ENCODE data around the gene NABP1. TPM values are rescaled to one million over a fixed set of nuclear protein-coding genes. Genes with fewer than 3 reads are reported as not detected.
A peak's percentile ranks its signal among the peaks of the same experiment; 100 is the strongest.

Gene NABP1
- total and polyA plus RNA-seq, 12 donors = 1.2 to 15.3 (median 3.8) TPM

GRCh38 chr2:191650896-191651773 lies 26.8 kb upstream of the NABP1 start:
- Histone ChIP-seq H3K9me3 (no peaks in the 10 kb centered on the region), H3K4me3 (no peak overlapping the region), H3K36me3 (no peaks in the 10 kb centered on the region), H3K27me3 (no peaks in the 10 kb centered on the region), H3K4me1 (peaks cover 0 to 9% (median 0%) of the 10 kb centered on the region in 9 donors), H3K27ac (no peak overlapping the region)
- intact Hi-C loops (cut with DNase I) = no loop called here
- ATAC-seq (no peak), DNase-seq (no peak)
- TF ChIP-seq CTCF (IDR thresholded peaks at IDR 0.05) = no peak
- 60 to 87% methylated on average over 3 of the region's 3 CpGs for WGBS, 2 donors

- no peak overlapping the region for H3K4me3 ChIP-seq
- WGBS, 2 donors = 81 to 94% methylated on average over 5 of the region's 5 CpGs
- no peak for DNase-seq
- H3K4me1 ChIP-seq = peaks cover 0 to 25% (median 0%) of the 10 kb centered on the region in 9 donors
- no peak for ATAC-seq
- H3K9me3 ChIP-seq = no peaks in the 10 kb centered on the region
- H3K27ac ChIP-seq = no peak overlapping the region
- intact Hi-C loops (cut with DNase I) = no loop called here
- H3K27me3 ChIP-seq = no peaks in the 10 kb centered on the region
- TF ChIP-seq CTCF (IDR thresholded peaks at IDR 0.05) = no peak
- no peaks in the 10 kb centered on the region for H3K36me3 ChIP-seq
Measured at GRCh38 chr2:191653667-191654391, 24.1 kb upstream of the NABP1 start.

GRCh38 chr2:191656391-191656790 lies 21.5 kb upstream of the NABP1 start:
- TF ChIP-seq CTCF (IDR thresholded peaks at IDR 0.05) = no peak
- H3K4me3 ChIP-seq = no peak overlapping the region
- ATAC-seq = peak in 2 of 8 donors; percentile 34 to 83
- H3K9me3 ChIP-seq = no peaks in the 10 kb centered on the region
- intact Hi-C loops (cut with DNase I) = no loop called here
- H3K27me3 ChIP-seq = no peaks in the 10 kb centered on the region
- no peaks in the 10 kb centered on the region for H3K36me3 ChIP-seq
- DNase-seq = no peak
- H3K4me1 ChIP-seq = peaks cover 0 to 17% (median 0%) of the 10 kb centered on the region in 9 donors
- peak overlapping the region in 2 of 10 donors; percentile 48 to 58 for H3K27ac ChIP-seq

GRCh38 chr2:191656792-191657191 lies 21.1 kb upstream of the NABP1 start:
- intact Hi-C loops (cut with DNase I) = no loop called here
- no peak for TF ChIP-seq CTCF (IDR thresholded peaks at IDR 0.05)
- no peak overlapping the region for H3K4me3 ChIP-seq
- H3K27ac ChIP-seq = peak overlapping the region in 2 of 10 donors; percentile 27 to 58
- no peak for DNase-seq
- ATAC-seq = no peak
- no peaks in the 10 kb centered on the region for H3K9me3 ChIP-seq
- no peaks in the 10 kb centered on the region for H3K27me3 ChIP-seq
- H3K36me3 ChIP-seq = no peaks in the 10 kb centered on the region
- H3K4me1 ChIP-seq = peaks cover 0 to 17% (median 0%) of the 10 kb centered on the region in 9 donors

All from heart right ventricle (tissue), 16 donors.